Neuronal stem cell (in vitro differentiated cells): ENCODE results near the gene BPIFB6.

Experiments used
- DNase-seq: peaks from one replicate; pipeline ENCODE4 v3.0.0-alpha.2; 2013; ENCODE audit warnings: low spot score
- H2AFZ ChIP-seq: one replicate; pipeline ENCODE4 v1.6.1; 2013; ENCODE audit warnings: mild to moderate bottlenecking, low read length, inconsistent platforms
- H2AK5ac ChIP-seq: 2 replicates; pipeline ENCODE4 v1.6.1; 2013; ENCODE audit warnings: low read depth, mild to moderate bottlenecking, inconsistent platforms, low read length, moderate library complexity, mixed read lengths
- H2BK120ac ChIP-seq: 2 replicates; pipeline ENCODE4 v1.6.1; 2013; ENCODE audit warnings: low read depth, mild to moderate bottlenecking, inconsistent platforms, low read length, moderate library complexity, mixed read lengths
- H2BK12ac ChIP-seq: one replicate; pipeline ENCODE4 v1.6.1; 2013; ENCODE audit warnings: low read length, inconsistent platforms
- H2BK15ac ChIP-seq: 2 replicates; pipeline ENCODE4 v1.6.1; 2013; ENCODE audit warnings: mild to moderate bottlenecking, low read length, inconsistent platforms, mixed read lengths
- H2BK5ac ChIP-seq: one replicate; pipeline ENCODE4 v1.6.1; 2013; ENCODE audit warnings: inconsistent platforms, mild to moderate bottlenecking, low read length, moderate library complexity
- H3K14ac ChIP-seq: one replicate; pipeline ENCODE4 v1.6.1; 2013; ENCODE audit warnings: low read length, inconsistent platforms
- H3K18ac ChIP-seq: 2 replicates; pipeline ENCODE4 v1.6.1; 2013; ENCODE audit warnings: low read length, inconsistent platforms
- H3K23ac ChIP-seq: 2 replicates; pipeline ENCODE4 v1.6.1; 2013; ENCODE audit warnings: low read depth, mild to moderate bottlenecking, mixed read lengths, low read length, inconsistent platforms; ENCODE audit not compliant: poor library complexity
- H3K27ac ChIP-seq: replicated peaks from 3 replicates; pipeline ENCODE4 v1.5.1; 2013; ENCODE audit warnings: low read length, inconsistent platforms
- H3K27me3 ChIP-seq, 3 experiments: 2 replicates each; pipeline ENCODE4 v1.6.1; 2013; ENCODE audit warnings: low read length in 3 of 3, mild to moderate bottlenecking in 2 of 3, inconsistent platforms in 1 of 3, low read depth in 1 of 3, mixed read lengths in 1 of 3, moderate library complexity in 1 of 3; ENCODE audit not compliant: control insufficient read depth in 3 of 3, insufficient read depth in 3 of 3
- H3K36me3 ChIP-seq, 2 donors: replicated peaks in 1 of 2; 2 replicates each; pipeline ENCODE4 v1.6.1; 2013; ENCODE audit warnings: low read length in 2 of 2; ENCODE audit not compliant: control insufficient read depth in 2 of 2, insufficient read depth in 2 of 2
- H3K4ac ChIP-seq: 2 replicates; pipeline ENCODE4 v1.6.1; 2013; ENCODE audit warnings: inconsistent platforms, mild to moderate bottlenecking, low read length, moderate library complexity
- H3K4me1 ChIP-seq, 2 donors: 1 replicate in 1 of 2; 2 replicates in 1 of 2; pipeline ENCODE4 v1.6.1; 2013; ENCODE audit warnings: low read length in 2 of 2, low read depth in 1 of 2; ENCODE audit not compliant: control insufficient read depth in 2 of 2, insufficient read depth in 1 of 2
- H3K4me2 ChIP-seq: one replicate; pipeline ENCODE4 v1.6.1; 2013; ENCODE audit warnings: mild to moderate bottlenecking, low read length, inconsistent platforms; ENCODE audit not compliant: insufficient read depth, poor library complexity, severe bottlenecking
- H3K4me3 ChIP-seq, 2 donors: 2 replicates each; pipeline ENCODE4 v1.5.1; 2013; ENCODE audit warnings: low read length in 2 of 2, mild to moderate bottlenecking in 2 of 2, inconsistent platforms in 1 of 2, moderate library complexity in 1 of 2
- H3K79me1 ChIP-seq: one replicate; pipeline ENCODE4 v1.6.1; 2013; ENCODE audit warnings: low read depth, mild to moderate bottlenecking, inconsistent platforms, low read length, moderate library complexity
- H3K9ac ChIP-seq: one replicate; pipeline ENCODE4 v1.6.1; 2013; ENCODE audit warnings: mild to moderate bottlenecking, low read depth, low read length, inconsistent platforms; ENCODE audit not compliant: poor library complexity
- H3K9me3 ChIP-seq, 2 donors: replicated peaks in 1 of 2; 2 replicates each; pipeline versions ENCODE3 to v1.6.1; 2013; ENCODE audit warnings: low read length in 2 of 2, mild to moderate bottlenecking in 2 of 2, inconsistent platforms in 1 of 2, low read depth in 1 of 2, mixed read lengths in 1 of 2, moderate library complexity in 1 of 2; ENCODE audit not compliant: control insufficient read depth in 2 of 2, insufficient read depth in 1 of 2
- H4K8ac ChIP-seq: one replicate; pipeline ENCODE4 v1.6.1; 2013; ENCODE audit warnings: low read depth, mild to moderate bottlenecking, inconsistent platforms, low read length, moderate library complexity
- H4K91ac ChIP-seq: one replicate; pipeline ENCODE4 v1.6.1; 2013; ENCODE audit warnings: low read length, low read depth, mild to moderate bottlenecking, inconsistent platforms; ENCODE audit not compliant: poor library complexity
- WGBS, 2 donors: extraction: QIAGEN DNeasy Blood & Tissue Kit; methylation state at CpG; one replicate each; pipeline ENCODE4 v1.1.7; 2013; ENCODE audit warnings: missing lambda C conversion rate in 2 of 2, mixed read lengths in 1 of 2; ENCODE audit not compliant: insufficient read length in 2 of 2, insufficient replicate concordance in 1 of 2; ENCODE audit errors: extremely low coverage in 2 of 2; 5-methylcytosine and 5-hydroxymethylcytosine counted together

BPIFB6 gene

GRCh38 chr20:33091147-33091546 lies 59.7 kb downstream of the BPIFB6 start:
- no peaks in the 10 kb centered on the region for H3K9me3 ChIP-seq
- no peak overlapping the region for H2BK5ac ChIP-seq
- no peak overlapping the region for H2AFZ ChIP-seq
- no peak overlapping the region for H3K23ac ChIP-seq
- no peak for DNase-seq
- no peak overlapping the region for H3K9ac ChIP-seq
- no peak overlapping the region for H3K4me3 ChIP-seq
- H3K36me3 ChIP-seq: no peaks in the 10 kb centered on the region
- H3K4me2 ChIP-seq: no peak overlapping the region
- no peaks in the 10 kb centered on the region for H3K79me1 ChIP-seq
- no peak overlapping the region for H2AK5ac ChIP-seq
- H3K14ac ChIP-seq: no peak overlapping the region
- H4K8ac ChIP-seq: no peak overlapping the region
- H4K91ac ChIP-seq: no peak overlapping the region
- no peak overlapping the region for H3K18ac ChIP-seq
- peaks cover 0 to 6% (median 2%) of the 10 kb centered on the region in 3 experiments for H3K27me3 ChIP-seq
- H2BK120ac ChIP-seq: no peak overlapping the region
- no peak overlapping the region for H3K27ac ChIP-seq
- no peak overlapping the region for H2BK12ac ChIP-seq
- WGBS, 2 donors: no CpG with 5 or more reads among the region's 3 CpGs
- no peak overlapping the region for H2BK15ac ChIP-seq
- H3K4me1 ChIP-seq: no peaks in the 10 kb centered on the region
- H3K4ac ChIP-seq: no peak overlapping the region

- no peak overlapping the region for H3K23ac ChIP-seq
- H3K18ac ChIP-seq: no peak overlapping the region
- H2BK5ac ChIP-seq: no peak overlapping the region
- H3K36me3 ChIP-seq: no peaks in the 10 kb centered on the region
- H2AK5ac ChIP-seq: no peak overlapping the region
- H2BK15ac ChIP-seq: no peak overlapping the region
- H4K8ac ChIP-seq: no peak overlapping the region
- no peaks in the 10 kb centered on the region for H3K79me1 ChIP-seq
- no peak overlapping the region for H3K4me2 ChIP-seq
- H2BK120ac ChIP-seq: no peak overlapping the region
- no peaks in the 10 kb centered on the region for H3K4me1 ChIP-seq
- no peak overlapping the region for H3K4me3 ChIP-seq
- no peak overlapping the region for H3K14ac ChIP-seq
- H3K4ac ChIP-seq: no peak overlapping the region
- no peak overlapping the region for H3K27ac ChIP-seq
- DNase-seq: no peak
- H2BK12ac ChIP-seq: no peak overlapping the region
- H4K91ac ChIP-seq: no peak overlapping the region
- no peak overlapping the region for H3K9ac ChIP-seq
- no peak overlapping the region for H2AFZ ChIP-seq
- WGBS, 2 donors: no CpG with 5 or more reads among the region's 3 CpGs
- H3K9me3 ChIP-seq: no peaks in the 10 kb centered on the region
- peaks cover 0 to 4% (median 2%) of the 10 kb centered on the region in 3 experiments for H3K27me3 ChIP-seq
These were observed 60.2 kb downstream of the BPIFB6 start for GRCh38 chr20:33091693-33092092.

- Histone ChIP-seq H3K9ac (no peak overlapping the region), H3K27ac (no peak overlapping the region), H4K91ac (no peak overlapping the region), H2AK5ac (no peak overlapping the region), H2BK15ac (no peak overlapping the region), H3K14ac (no peak overlapping the region), H3K4me2 (no peak overlapping the region), H3K79me1 (no peaks in the 10 kb centered on the region), H3K4me1 (no peaks in the 10 kb centered on the region), H3K36me3 (no peaks in the 10 kb centered on the region), H3K4me3 (no peak overlapping the region), H2AFZ (no peak overlapping the region), H3K23ac (no peak overlapping the region), H3K4ac (no peak overlapping the region), H3K27me3 (peaks cover 0 to 4% (median 2%) of the 10 kb centered on the region in 3 experiments), H2BK5ac (no peak overlapping the region), H2BK120ac (no peak overlapping the region), H4K8ac (no peak overlapping the region), H3K9me3 (no peaks in the 10 kb centered on the region), H2BK12ac (no peak overlapping the region), H3K18ac (peak overlapping the region; percentile 68)
- DNase-seq: no peak
- no CpG with 5 or more reads among the region's 3 CpGs for WGBS, 2 donors
These were observed 60.9 kb downstream of the BPIFB6 start for GRCh38 chr20:33092361-33092760.

- Histone ChIP-seq H2BK12ac (no peak overlapping the region), H2AK5ac (no peak overlapping the region)
- no CpG with 5 or more reads among the region's 1 CpG for WGBS, 2 donors
These were observed 61.6 kb downstream of the BPIFB6 start for GRCh38 chr20:33093074-33093473.

More at GRCh38 chr20:33093074-33093473, 61.6 kb downstream of the BPIFB6 start:
- no peak overlapping the region for H4K91ac ChIP-seq
- H3K4me1 ChIP-seq: no peaks in the 10 kb centered on the region
- H3K23ac ChIP-seq: no peak overlapping the region
- DNase-seq: no peak
- H3K9ac ChIP-seq: no peak overlapping the region
- no peaks in the 10 kb centered on the region for H3K79me1 ChIP-seq
- no peak overlapping the region for H3K4ac ChIP-seq
- H3K4me2 ChIP-seq: no peak overlapping the region
- H3K18ac ChIP-seq: no peak overlapping the region
- H3K14ac ChIP-seq: no peak overlapping the region
- H3K27me3 ChIP-seq: peaks cover 0 to 2% (median 0%) of the 10 kb centered on the region in 3 experiments
- no peak overlapping the region for H3K4me3 ChIP-seq
- no peak overlapping the region for H2BK120ac ChIP-seq
- H2BK5ac ChIP-seq: no peak overlapping the region
- no peaks in the 10 kb centered on the region for H3K36me3 ChIP-seq
- H4K8ac ChIP-seq: no peak overlapping the region
- H3K9me3 ChIP-seq: no peaks in the 10 kb centered on the region
- no peak overlapping the region for H3K27ac ChIP-seq
- no peak overlapping the region for H2AFZ ChIP-seq
- no peak overlapping the region for H2BK15ac ChIP-seq
